Fibroblast of upper back skin (primary cell): ENCODE results near the gene VSIG10.
"Not testable (repeated sequence)": the region's sequence is repeated elsewhere in the genome, so short reads cannot be mapped to it uniquely, and the experiment has no call there.

Source experiments
- DNase-seq: peaks from one replicate; pipeline ENCODE4 v3.0.0-alpha.2; 2013

The VSIG10 gene

DNA sequence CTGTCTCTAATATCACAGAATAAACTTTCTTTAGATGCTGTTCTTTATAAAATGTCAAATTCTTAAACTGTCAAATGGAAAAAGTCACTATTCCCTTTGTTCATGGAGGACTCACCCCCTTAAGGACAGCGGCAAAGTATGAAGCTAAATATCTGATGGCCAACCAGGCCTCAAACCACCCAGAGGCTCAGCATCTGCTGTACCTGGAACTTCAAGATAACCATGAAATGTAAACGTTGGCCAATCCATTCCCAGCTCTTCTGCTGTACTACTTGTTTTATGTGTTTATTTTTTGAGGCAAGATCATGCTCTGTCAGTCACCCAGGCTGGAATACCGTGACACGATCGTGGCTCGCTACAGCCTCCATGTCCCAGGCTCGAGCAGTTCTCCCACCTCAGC lies 71.6 kb downstream of the VSIG10 start:
- no peak for DNase-seq

DNA sequence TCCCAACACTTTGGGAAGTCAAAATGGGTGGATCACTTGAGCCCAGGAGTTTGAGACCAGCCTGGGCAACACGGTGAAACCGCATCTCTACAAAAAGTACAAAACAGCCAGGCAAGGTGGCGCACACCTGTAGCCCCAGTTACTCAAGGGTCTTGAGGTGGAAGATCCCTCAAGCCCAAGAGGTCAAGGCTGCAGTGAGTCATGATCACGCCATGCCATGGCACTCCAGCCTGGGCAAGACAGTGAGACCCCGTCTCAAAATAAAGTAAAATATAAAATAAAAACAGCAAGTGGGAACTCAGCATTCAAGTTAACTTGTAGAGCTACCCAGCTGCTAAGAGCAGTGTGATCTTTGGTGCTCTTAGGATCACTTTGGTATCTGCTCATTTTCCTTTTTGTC lies 74.6 kb downstream of the VSIG10 start:
- DNase-seq = no peak

DNA sequence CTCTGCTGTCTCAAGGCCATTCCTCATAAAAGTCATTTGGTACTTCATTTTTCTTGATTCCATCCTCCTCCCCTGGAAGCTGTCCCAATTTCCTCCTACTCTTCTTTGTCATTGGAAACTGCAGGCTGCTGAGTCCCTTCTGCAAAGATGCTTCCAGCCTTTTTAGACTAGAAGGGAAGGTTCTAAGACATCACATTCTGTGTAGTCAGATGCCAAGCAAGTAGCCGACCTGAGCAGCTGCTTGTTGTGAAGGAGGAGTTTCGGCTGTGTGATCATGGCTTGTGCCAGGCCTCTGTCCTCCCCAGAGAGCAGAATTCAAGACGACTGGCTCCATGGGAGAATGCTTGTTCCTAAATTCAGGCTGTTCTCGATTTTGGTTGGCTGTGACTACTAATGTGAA lies 78.6 kb downstream of the VSIG10 start:
- DNase-seq = no peak

DNA sequence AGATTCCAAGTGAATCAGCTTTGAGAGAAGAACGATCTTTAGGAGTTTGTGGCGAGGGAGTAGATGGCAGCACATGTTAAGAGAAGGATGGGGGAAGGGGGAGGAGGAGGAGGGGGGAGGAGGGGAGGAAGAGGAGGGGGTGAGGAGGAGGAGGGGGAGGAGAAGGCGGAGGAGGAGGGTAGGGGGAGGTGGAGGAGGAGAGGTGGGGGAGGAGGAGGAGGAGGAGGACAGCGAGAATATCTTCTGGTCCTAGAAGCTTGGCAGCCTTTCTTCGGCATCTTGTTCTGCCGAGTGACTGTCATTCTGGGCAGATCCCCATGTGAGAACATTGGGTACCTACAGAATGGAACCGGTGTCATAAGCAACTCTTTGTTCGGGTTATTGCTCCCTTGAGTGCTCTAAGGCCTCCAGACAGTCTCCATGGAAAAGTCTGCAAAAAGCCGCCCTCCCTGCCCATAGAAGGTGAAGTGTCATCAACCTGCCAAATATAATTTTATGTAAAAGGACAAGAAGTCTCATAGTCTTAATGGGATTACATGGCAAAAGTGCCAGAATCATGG lies 80.4 kb downstream of the VSIG10 start:
- no peak for DNase-seq

DNA sequence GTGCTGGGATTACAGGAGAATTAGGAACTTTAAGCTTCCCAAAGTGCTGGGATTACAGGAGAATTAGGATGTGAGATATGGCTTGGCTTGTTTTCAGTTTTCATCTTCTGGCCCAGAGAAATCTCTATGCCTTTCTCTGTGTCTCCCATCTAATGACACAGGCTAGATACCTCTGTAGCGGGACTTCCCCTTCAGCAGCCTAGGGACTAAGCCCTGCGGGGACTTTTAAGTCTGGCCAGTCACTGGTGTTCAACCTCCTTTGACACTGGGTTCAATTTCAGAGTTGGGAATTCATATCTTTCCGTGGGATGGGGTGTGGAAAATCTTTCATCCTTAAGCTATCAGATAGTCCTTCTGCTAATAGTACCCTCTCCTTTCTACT lies 81.1 kb downstream of the VSIG10 start:
- no peak for DNase-seq

DNA sequence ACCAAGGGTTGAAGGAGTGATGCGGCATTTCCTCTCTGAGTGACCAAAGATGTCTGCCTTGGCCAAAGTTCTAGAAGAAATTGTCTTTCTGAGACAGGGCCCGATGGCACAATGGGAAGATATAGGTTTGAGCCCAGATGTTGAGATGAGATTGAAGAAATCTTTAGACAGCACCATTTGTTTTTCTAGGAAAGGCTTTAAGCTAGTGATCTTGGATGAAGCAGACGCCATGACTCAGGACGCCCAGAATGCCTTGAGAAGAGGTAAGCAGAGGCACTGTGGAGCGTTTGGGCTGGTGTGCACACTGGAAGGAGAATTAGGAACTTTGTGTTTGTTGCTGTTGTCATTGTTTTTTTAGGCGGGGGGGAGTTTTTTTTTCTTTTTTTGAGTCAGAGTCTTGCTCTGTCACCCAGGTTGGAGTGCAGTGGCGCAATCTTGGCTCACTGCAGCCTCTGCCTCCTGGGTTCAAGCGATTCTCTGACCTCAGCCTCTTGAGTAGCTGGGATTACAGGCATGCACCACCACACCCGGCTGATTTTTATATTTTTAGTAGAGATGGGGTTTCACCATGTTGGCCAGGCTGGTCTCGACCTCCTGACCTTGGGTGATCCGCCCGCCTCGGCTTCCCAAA lies 81.6 kb downstream of the VSIG10 start:
- DNase-seq = not testable (repeated sequence)

DNA sequence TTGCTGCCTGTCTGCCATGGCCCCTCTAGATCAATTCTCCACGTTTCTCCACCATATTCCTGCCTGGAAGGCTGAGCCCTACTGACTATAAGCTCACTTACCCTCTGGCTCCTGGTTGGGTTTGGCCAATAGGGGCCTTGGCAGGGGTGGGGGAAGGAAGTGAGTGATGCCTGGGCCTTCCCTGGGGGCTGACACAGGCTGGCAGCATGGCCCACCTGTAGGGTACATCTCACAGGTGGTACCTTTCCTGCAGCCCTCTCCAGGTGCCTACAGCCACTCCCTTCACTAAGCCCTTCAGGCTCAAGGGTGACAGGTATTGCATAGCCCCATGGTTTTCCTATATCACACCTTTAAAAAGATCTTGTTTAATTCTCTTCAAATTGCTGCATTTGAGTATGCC lies 83.8 kb downstream of the VSIG10 start:
- no peak for DNase-seq

DNA sequence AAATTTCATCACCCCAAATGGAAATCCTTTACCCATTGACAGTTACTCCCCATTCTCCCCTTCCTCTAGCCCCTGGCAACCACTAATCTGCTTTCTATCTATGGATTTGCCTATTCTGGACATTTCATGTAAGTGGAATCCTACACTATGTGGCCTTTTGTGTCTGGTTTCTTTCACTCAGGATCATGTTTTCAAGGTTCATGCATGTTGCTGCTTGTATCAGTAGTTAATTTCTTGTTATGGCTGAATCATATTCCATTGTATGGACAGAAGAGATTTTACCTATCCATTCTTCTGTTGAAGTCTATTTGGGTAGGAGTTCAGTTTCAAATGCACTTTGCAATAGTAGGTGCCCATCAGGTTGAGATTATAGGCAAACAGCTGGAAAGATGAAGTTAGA lies 85.9 kb downstream of the VSIG10 start:
- DNase-seq = no peak

DNA sequence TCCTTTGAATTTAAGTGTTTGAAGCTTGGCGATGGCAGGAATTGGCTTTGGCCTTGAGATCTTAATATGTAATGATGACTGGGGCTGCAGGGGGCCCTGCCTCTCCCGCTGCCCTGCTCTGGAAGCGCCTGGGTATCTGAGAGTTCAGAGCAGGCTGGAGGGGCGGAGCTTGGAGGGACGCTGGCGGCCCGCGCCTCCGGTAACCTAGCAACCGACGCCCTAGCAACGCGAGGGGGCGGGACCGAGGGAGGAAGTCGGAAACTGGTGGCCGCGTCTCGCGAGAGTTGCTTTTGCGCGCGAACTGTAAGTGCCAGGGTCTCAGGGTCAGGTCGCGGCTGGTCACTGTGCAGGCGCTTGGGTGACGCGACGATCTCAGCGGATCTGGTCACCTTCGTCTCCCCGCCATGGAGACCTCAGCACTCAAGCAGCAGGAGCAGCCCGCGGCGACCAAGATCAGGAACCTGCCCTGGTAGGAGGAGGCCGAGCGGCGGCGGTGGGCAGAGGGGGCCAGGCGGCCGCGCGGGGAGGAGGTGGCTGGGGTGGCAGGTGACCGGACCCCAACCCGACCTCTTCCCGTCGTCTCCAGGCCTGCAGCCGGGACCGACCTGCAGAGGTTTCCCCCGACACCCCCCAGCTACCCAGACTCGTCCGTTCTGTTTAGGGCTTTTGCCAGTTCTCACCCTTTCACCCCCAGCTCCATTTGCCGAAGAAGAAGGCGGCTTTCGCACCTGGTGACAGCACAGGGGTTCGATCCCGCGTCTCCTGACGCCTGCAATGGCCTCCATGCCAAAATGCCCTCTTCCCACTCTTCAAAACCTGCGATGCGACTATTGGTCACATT lies 87.2 kb downstream of the VSIG10 start, which contains the start of gene RFC5:
Gene RFC5, plus strand, starts transcription at position 280 of the 841 bp plus-strand sequence. Its CDS starts 125 bp downstream, at position 405.
- DNase-seq = peak; percentile 97

DNA sequence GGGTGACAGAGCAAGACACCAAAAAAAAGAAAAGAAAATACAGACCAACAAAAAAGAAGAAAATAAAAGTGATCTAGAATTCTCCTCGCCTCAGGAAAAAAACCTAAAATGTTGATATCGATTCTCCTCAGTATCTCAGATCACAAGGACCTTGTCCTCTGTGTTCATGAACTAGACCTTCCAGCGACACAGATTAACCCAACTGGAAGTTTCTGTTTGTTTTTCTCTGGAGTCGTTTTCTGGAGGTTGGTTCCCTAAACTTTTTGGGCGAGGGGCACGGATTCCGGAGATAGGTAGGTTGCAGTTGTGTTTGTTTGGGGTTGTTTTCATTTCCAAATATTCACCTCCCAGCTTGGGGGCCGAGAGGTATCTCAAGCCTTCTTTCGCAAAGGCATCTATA lies 87.9 kb downstream of the VSIG10 start:
- no peak for DNase-seq

DNA sequence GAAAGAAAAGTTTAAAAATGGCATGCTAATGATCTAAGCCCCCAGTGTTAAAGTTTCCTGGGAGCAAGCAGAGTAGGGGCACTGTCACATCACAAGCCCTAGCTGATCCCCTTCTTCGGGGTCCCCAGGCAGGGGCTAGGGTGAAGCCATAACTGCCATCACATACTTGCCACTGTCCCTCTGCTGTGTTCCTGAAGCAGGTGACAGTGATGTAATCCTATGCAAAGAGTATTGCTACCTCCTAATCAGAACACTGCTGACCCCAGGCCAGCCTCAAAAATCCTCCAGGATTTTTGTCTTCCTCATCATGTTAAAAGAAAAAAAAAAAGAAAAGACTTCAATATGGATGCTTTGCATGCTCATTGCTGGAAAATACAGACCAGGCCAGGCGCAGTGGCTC lies 88.5 kb downstream of the VSIG10 start:
- DNase-seq = no peak
